Right lobe of liver (tissue), 4 donors: ENCODE data around the gene FAM227B.

Source experiments
- CTCF ChIP-seq, 4 donors: fragments of 200-600 bp in 3 of 4; fragments of 450-650 bp in 1 of 4; IDR thresholded peaks; one replicate each; pipeline versions ENCODE4 v1.5.1 to v1.8.0; 2016 to 2022; ENCODE audit warnings: antibody characterized with exemption in 4 of 4, mild to moderate bottlenecking in 2 of 4
- POLR2A ChIP-seq: fragments of 450-650 bp; IDR thresholded peaks from one replicate; pipeline ENCODE4 v1.6.1; 2017; ENCODE audit warnings: antibody characterized with exemption, mild to moderate bottlenecking
- donor health status: DM: no; HTN: no; CAD: no.
- donor health status: DM: no; HTN: no; CAD: no.
- donor health status: DM: no; HTN: yes; CAD: no.

GRCh38 chr15:49452595-49452994 lies 168.0 kb downstream of the FAM227B start:
- no peak for TF ChIP-seq POLR2A
- TF ChIP-seq CTCF (IDR thresholded peaks at IDR 0.05), result no peak
